Common myeloid progenitor, CD34-positive (primary cell): ENCODE measurements around the gene MACROD2.

Experiments used
- CTCF ChIA-PET: fragments of 350-600 bp; sonication (Branson Sonifier 250); formaldehyde crosslinking; loops from one replicate; lab custom pipeline; 2021; ENCODE audit warnings: antibody characterized with exemption; lab: Charles Lee
- POLR2A ChIA-PET: fragments of 350-600 bp; sonication (Branson Sonifier 250); formaldehyde crosslinking; loops from one replicate; lab custom pipeline; 2021; ENCODE audit warnings: antibody characterized with exemption; lab: Charles Lee
- DNase-seq, 3 donors: peaks; one replicate each; pipeline versions ENCODE4 v3.0.0 to v3.0.0-alpha.2; 2013
- H3K27ac ChIP-seq, 2 experiments: 1 replicate in 1 of 2; 2 replicates in 1 of 2; pipeline ENCODE4 v1.7.0; 2013; ENCODE audit warnings: inconsistent platforms in 2 of 2, low read length in 2 of 2, mild to moderate bottlenecking in 2 of 2, low read depth in 1 of 2, moderate library complexity in 1 of 2; ENCODE audit not compliant: severe bottlenecking in 2 of 2, insufficient read depth in 1 of 2, poor library complexity in 1 of 2
- H3K27me3 ChIP-seq, 5 experiments: replicated peaks in 2 of 5; 1 replicate in 3 of 5; 2 replicates in 2 of 5; pipeline versions ENCODE4 v1.6.1 to v1.7.0; 2013; ENCODE audit warnings: low read length in 4 of 5, mild to moderate bottlenecking in 2 of 5, moderate library complexity in 2 of 5, inconsistent platforms in 1 of 5; ENCODE audit not compliant: insufficient read depth in 5 of 5, control insufficient read depth in 4 of 5
- H3K36me3 ChIP-seq, 4 experiments: 1 replicate in 2 of 4; 2 replicates in 2 of 4; pipeline versions ENCODE4 v1.6.1 to v1.7.0; 2013; ENCODE audit warnings: low read length in 3 of 4, control low read depth in 1 of 4, mild to moderate bottlenecking in 1 of 4; ENCODE audit not compliant: control insufficient read depth in 4 of 4, insufficient read depth in 4 of 4
- H3K4me1 ChIP-seq, 4 experiments: 1 replicate in 3 of 4; 2 replicates in 1 of 4; pipeline versions ENCODE4 v1.6.1 to v1.7.1; 2013; ENCODE audit warnings: low read length in 3 of 4, mild to moderate bottlenecking in 3 of 4, control low read depth in 1 of 4, inconsistent platforms in 1 of 4, moderate library complexity in 1 of 4; ENCODE audit not compliant: control insufficient read depth in 4 of 4, insufficient read depth in 4 of 4; ENCODE audit errors: control extremely low read depth in 1 of 4
- H3K4me3 ChIP-seq, 7 experiments: 1 replicate in 4 of 7; 2 replicates in 3 of 7; pipeline versions ENCODE4 v1.5.1 to v1.7.0; 2013; ENCODE audit warnings: mild to moderate bottlenecking in 7 of 7, low read length in 6 of 7, moderate library complexity in 6 of 7, inconsistent platforms in 2 of 7, low read depth in 2 of 7, control low read depth in 1 of 7; ENCODE audit not compliant: insufficient read depth in 4 of 7, control insufficient read depth in 1 of 7; ENCODE audit errors: extremely low read depth in 1 of 7
- H3K9me3 ChIP-seq, 5 experiments: 1 replicate in 4 of 5; 2 replicates in 1 of 5; pipeline versions ENCODE4 v1.6.1 to v1.7.1; 2013; ENCODE audit warnings: low read length in 4 of 5, mild to moderate bottlenecking in 2 of 5, inconsistent platforms in 1 of 5, low read depth in 1 of 5, moderate library complexity in 1 of 5; ENCODE audit not compliant: control insufficient read depth in 4 of 5, insufficient read depth in 2 of 5; ENCODE audit errors: control extremely low read depth in 1 of 5
- WGBS: methylation state at CpG from one replicate; pipeline ENCODE4 v1.1.5; 2013; ENCODE audit not compliant: insufficient coverage; 5-methylcytosine and 5-hydroxymethylcytosine counted together

MACROD2 gene

GRCh38 chr20:15835811-15836210 lies 1840.5 kb downstream of the MACROD2 start:
- H3K9me3 ChIP-seq, result no peaks in the 10 kb centered on the region
- H3K4me3 ChIP-seq, result no peak overlapping the region
- H3K4me1 ChIP-seq, result no peaks in the 10 kb centered on the region
- 75% methylated on average over 1 of the region's 1 CpG for WGBS
- peaks cover 7 to 66% (median 23%) of the 10 kb centered on the region in 5 experiments for H3K27me3 ChIP-seq
- ChIA-PET CTCF (no interaction called here), POLR2A (no interaction called here)
- DNase-seq, result no peak
- H3K36me3 ChIP-seq, result no peaks in the 10 kb centered on the region
- H3K27ac ChIP-seq, result no peak overlapping the region

GRCh38 chr20:15836634-15837033 lies 1841.3 kb downstream of the MACROD2 start:
- H3K27ac ChIP-seq, result no peak overlapping the region
- no peaks in the 10 kb centered on the region for H3K36me3 ChIP-seq
- H3K9me3 ChIP-seq, result peaks cover 0 to 6% (median 0%) of the 10 kb centered on the region in 5 experiments
- H3K4me3 ChIP-seq, result no peak overlapping the region
- 60% methylated on average over 1 of the region's 2 CpGs for WGBS
- peaks cover 7 to 66% (median 21%) of the 10 kb centered on the region in 5 experiments for H3K27me3 ChIP-seq
- POLR2A ChIA-PET, result no interaction called here
- peak in 2 of 3 donors; percentile 22 to 27 for DNase-seq
- H3K4me1 ChIP-seq, result no peaks in the 10 kb centered on the region
- CTCF ChIA-PET, result interaction anchor here (1.2 kb wide), 1 partner anchor 66 kb away, joined by 3 read pairs; no protein-coding TSS in a partner anchor

GRCh38 chr20:15837563-15837962 lies 1842.2 kb downstream of the MACROD2 start:
- H3K27me3 ChIP-seq, result peaks cover 7 to 63% (median 18%) of the 10 kb centered on the region in 5 experiments
- DNase-seq, result peak in 1 of 3 donors; percentile 4
- H3K36me3 ChIP-seq, result no peaks in the 10 kb centered on the region
- CTCF ChIA-PET, result no interaction called here
- WGBS, result 90% methylated on average over 2 of the region's 3 CpGs
- POLR2A ChIA-PET, result interaction anchor here (0.6 kb wide), 1 partner anchor 1845 kb away, joined by 3 read pairs; no protein-coding TSS in a partner anchor
- H3K4me1 ChIP-seq, result no peaks in the 10 kb centered on the region
- H3K27ac ChIP-seq, result no peak overlapping the region
- H3K9me3 ChIP-seq, result peaks cover 0 to 7% (median 0%) of the 10 kb centered on the region in 5 experiments
- H3K4me3 ChIP-seq, result no peak overlapping the region

- Histone ChIP-seq H3K27me3 (peaks cover 7 to 55% (median 15%) of the 10 kb centered on the region in 5 experiments), H3K4me1 (no peaks in the 10 kb centered on the region), H3K9me3 (peaks cover 0 to 7% (median 0%) of the 10 kb centered on the region in 5 experiments), H3K4me3 (no peak overlapping the region), H3K27ac (no peak overlapping the region), H3K36me3 (no peaks in the 10 kb centered on the region)
- 100% methylated on average over 1 of the region's 2 CpGs for WGBS
- DNase-seq, result no peak
- ChIA-PET CTCF (no interaction called here), POLR2A (no interaction called here)
Measured at GRCh38 chr20:15838466-15838865, 1843.2 kb downstream of the MACROD2 start.

GRCh38 chr20:15840636-15841301 lies 1845.5 kb downstream of the MACROD2 start:
- H3K27ac ChIP-seq, result no peak overlapping the region
- CTCF ChIA-PET, result no interaction called here
- peaks cover 0 to 7% (median 0%) of the 10 kb centered on the region in 5 experiments for H3K9me3 ChIP-seq
- H3K36me3 ChIP-seq, result no peaks in the 10 kb centered on the region
- DNase-seq, result no peak
- POLR2A ChIA-PET, result interaction anchor here (0.5 kb wide), 1 partner anchor 700 kb away, joined by 3 read pairs; no protein-coding TSS in a partner anchor
- WGBS, result 92% methylated on average over 2 of the region's 4 CpGs
- H3K27me3 ChIP-seq, result peaks cover 7 to 63% (median 17%) of the 10 kb centered on the region in 5 experiments
- no peaks in the 10 kb centered on the region for H3K4me1 ChIP-seq
- H3K4me3 ChIP-seq, result no peak overlapping the region

GRCh38 chr20:15842872-15843271 lies 1847.6 kb downstream of the MACROD2 start:
- DNase-seq, result peak; percentile 4 to 36 (median 35)
- Histone ChIP-seq H3K9me3 (peaks cover 0 to 7% (median 0%) of the 10 kb centered on the region in 5 experiments), H3K4me1 (no peaks in the 10 kb centered on the region), H3K4me3 (no peak overlapping the region), H3K27ac (no peak overlapping the region), H3K27me3 (peaks cover 3 to 63% (median 20%) of the 10 kb centered on the region in 5 experiments), H3K36me3 (no peaks in the 10 kb centered on the region)
- ChIA-PET CTCF (interaction anchor here (0.7 to 1.2 kb wide), 3 partner anchors 9 to 14 kb away, joined by 3 to 4 read pairs (median 3); no protein-coding TSS in a partner anchor), POLR2A (no interaction called here)
- no CpG with 5 or more reads among the region's 1 CpG for WGBS

GRCh38 chr20:15843777-15844176 lies 1848.5 kb downstream of the MACROD2 start:
- H3K27ac ChIP-seq, result no peak overlapping the region
- ChIA-PET POLR2A (no interaction called here), CTCF (interaction anchor here (1.2 kb wide), 1 partner anchor 13 kb away, joined by 4 read pairs; no protein-coding TSS in a partner anchor)
- no peak overlapping the region for H3K4me3 ChIP-seq
- H3K27me3 ChIP-seq, result peaks cover 3 to 65% (median 17%) of the 10 kb centered on the region in 5 experiments
- WGBS, result 100% methylated on average over 1 of the region's 1 CpG
- H3K36me3 ChIP-seq, result no peaks in the 10 kb centered on the region
- peaks cover 0 to 7% (median 0%) of the 10 kb centered on the region in 5 experiments for H3K9me3 ChIP-seq
- no peaks in the 10 kb centered on the region for H3K4me1 ChIP-seq
- no peak for DNase-seq
